Neural cell (in vitro differentiated cells): ENCODE data around the gene ESPL1. TPM values are rescaled to one million over a fixed set of nuclear protein-coding genes. Genes with fewer than 3 reads are reported as not detected.

Experiments used
- H2AFZ ChIP-seq: fragments of 200-600, 300-800 bp; sonication (generic), shearing (Covaris generic); 2 replicates; pipeline ENCODE4 v1.6.0; 2014; ENCODE audit warnings: low read depth, mild to moderate bottlenecking, antibody characterized with exemption, low read length, moderate library complexity
- H3F3A ChIP-seq: fragments of 200-600 bp; shearing (Covaris generic); 2 replicates; pipeline ENCODE4 v1.6.1; 2016; ENCODE audit warnings: mild to moderate bottlenecking, moderate library complexity, mixed read lengths, antibody characterized with exemption, low read length; ENCODE audit not compliant: insufficient read depth, poor library complexity, severe bottlenecking
- H3K27ac ChIP-seq: fragments of 200-600, 300-800 bp; sonication (generic), shearing (Covaris generic); 2 replicates; pipeline ENCODE4 v1.5.1; 2014; ENCODE audit warnings: mild to moderate bottlenecking, low read length, moderate library complexity
- H3K27me3 ChIP-seq: fragments of 300-800, 200-600 bp; sonication (generic), shearing (Covaris generic); 2 replicates; pipeline ENCODE4 v1.6.0; 2014; ENCODE audit warnings: mild to moderate bottlenecking, low read depth, low read length, moderate library complexity; ENCODE audit not compliant: insufficient read depth
- H3K36me3 ChIP-seq: fragments of 300-800, 200-600 bp; sonication (generic), shearing (Covaris generic); 2 replicates; pipeline ENCODE4 v1.5.1; 2014; ENCODE audit warnings: mild to moderate bottlenecking, antibody characterized with exemption, low read length, moderate library complexity; ENCODE audit not compliant: insufficient read depth
- H3K4me2 ChIP-seq: fragments of 300-800, 200-600 bp; sonication (generic), shearing (Covaris generic); 2 replicates; pipeline ENCODE4 v1.6.0; 2014; ENCODE audit warnings: mild to moderate bottlenecking, low read length
- H3K4me3 ChIP-seq: fragments of 300-800, 200-600 bp; sonication (generic), shearing (Covaris generic); 2 replicates; pipeline ENCODE4 v1.5.1; 2014; ENCODE audit warnings: mild to moderate bottlenecking, low read length, moderate library complexity
- H3K79me2 ChIP-seq: fragments of 200-600 bp; shearing (Covaris generic); replicated peaks from 2 replicates; pipeline ENCODE4 v1.6.0; 2014; ENCODE audit warnings: mild to moderate bottlenecking, low read length, moderate library complexity; ENCODE audit not compliant: insufficient read depth
- H3K9ac ChIP-seq: fragments of 300-800, 200-600 bp; sonication (generic), shearing (Covaris generic); 2 replicates; pipeline ENCODE4 v1.6.1; 2016; ENCODE audit warnings: mild to moderate bottlenecking, low read length, mixed read lengths
- H3K9me2 ChIP-seq: fragments of 200-600 bp; shearing (Covaris generic); 2 replicates; pipeline ENCODE4 v1.6.1; 2016; ENCODE audit warnings: mild to moderate bottlenecking, low read length, mixed read lengths; ENCODE audit not compliant: insufficient read depth
- H3K9me3 ChIP-seq: fragments of 200-600, 300-800 bp; sonication (generic), shearing (Covaris generic); 2 replicates; pipeline ENCODE4 v1.6.1; 2016; ENCODE audit warnings: mild to moderate bottlenecking, mixed run types, low read length, moderate library complexity, mixed read lengths
- H4K20me1 ChIP-seq: fragments of 200-600 bp; shearing (Covaris generic); 2 replicates; pipeline ENCODE4 v1.6.1; 2016; ENCODE audit warnings: mild to moderate bottlenecking, mixed run types; ENCODE audit not compliant: insufficient read depth
- EP300 ChIP-seq: fragments of 450-650 bp; conservative IDR thresholded peaks from 2 replicates; pipeline ENCODE4 v1.6.1; 2014; ENCODE audit warnings: antibody characterized with exemption, mild to moderate bottlenecking, moderate library complexity; ENCODE audit not compliant: poor library complexity, severe bottlenecking
- EZH2 ChIP-seq: fragments of 200-600, 300-800 bp; shearing (Covaris generic), sonication (generic); IDR thresholded peaks from 2 replicates; pipeline ENCODE4 v1.6.1; 2014; ENCODE audit warnings: antibody characterized with exemption, low read length, borderline replicate concordance, mild to moderate bottlenecking; ENCODE audit not compliant: insufficient read depth, poor library complexity, severe bottlenecking
- MXI1 ChIP-seq: fragments of 450-650 bp; conservative IDR thresholded peaks from 2 replicates; pipeline ENCODE4 v1.6.1; 2014; ENCODE audit warnings: antibody characterized with exemption, mild to moderate bottlenecking; ENCODE audit not compliant: poor library complexity, severe bottlenecking
- RAD21 ChIP-seq: fragments of 450-650 bp; conservative IDR thresholded peaks from 2 replicates; pipeline ENCODE4 v1.6.1; 2014; ENCODE audit warnings: antibody characterized with exemption, mild to moderate bottlenecking, moderate library complexity
- SMC3 ChIP-seq: fragments of 450-650 bp; conservative IDR thresholded peaks from 2 replicates; pipeline ENCODE4 v1.6.1; 2014; ENCODE audit warnings: antibody characterized with exemption, mild to moderate bottlenecking, moderate library complexity; ENCODE audit not compliant: poor library complexity
- TAF1 ChIP-seq: IDR thresholded peaks from 2 replicates; pipeline ENCODE4 v1.6.1; 2012; ENCODE audit warnings: low read depth
- polyA minus RNA-seq: library from RNA; depleted of rRNA, polyadenylated mRNA; stranded (reverse); fragments of >200 nt; gene quantifications from 2 replicates; pipeline ENCODE4 v1.2.3, GENCODE V29; 2014
- polyA plus RNA-seq: library from polyadenylated mRNA; depleted of rRNA; stranded (reverse); fragments of >200 nt; gene quantifications from 2 replicates; pipeline ENCODE4 v1.2.3, GENCODE V29; 2014
- TF ChIP-seq, protein P1 (sequence below): fragments of 450-650 bp; IDR thresholded peaks from 2 replicates; pipeline ENCODE4 v1.5.1; 2014; ENCODE audit warnings: antibody characterized with exemption, mild to moderate bottlenecking, moderate library complexity; ENCODE audit not compliant: poor library complexity, severe bottlenecking
- TF ChIP-seq, protein P2 (sequence below): IDR thresholded peaks from 2 replicates; pipeline ENCODE4 v1.6.1; 2012; ENCODE audit warnings: borderline replicate concordance

Gene ESPL1
- polyA plus RNA-seq, result 0.33 and 4.5 TPM in 2 replicates
- 0.93 and 0.97 TPM in 2 replicates for polyA minus RNA-seq

DNA sequence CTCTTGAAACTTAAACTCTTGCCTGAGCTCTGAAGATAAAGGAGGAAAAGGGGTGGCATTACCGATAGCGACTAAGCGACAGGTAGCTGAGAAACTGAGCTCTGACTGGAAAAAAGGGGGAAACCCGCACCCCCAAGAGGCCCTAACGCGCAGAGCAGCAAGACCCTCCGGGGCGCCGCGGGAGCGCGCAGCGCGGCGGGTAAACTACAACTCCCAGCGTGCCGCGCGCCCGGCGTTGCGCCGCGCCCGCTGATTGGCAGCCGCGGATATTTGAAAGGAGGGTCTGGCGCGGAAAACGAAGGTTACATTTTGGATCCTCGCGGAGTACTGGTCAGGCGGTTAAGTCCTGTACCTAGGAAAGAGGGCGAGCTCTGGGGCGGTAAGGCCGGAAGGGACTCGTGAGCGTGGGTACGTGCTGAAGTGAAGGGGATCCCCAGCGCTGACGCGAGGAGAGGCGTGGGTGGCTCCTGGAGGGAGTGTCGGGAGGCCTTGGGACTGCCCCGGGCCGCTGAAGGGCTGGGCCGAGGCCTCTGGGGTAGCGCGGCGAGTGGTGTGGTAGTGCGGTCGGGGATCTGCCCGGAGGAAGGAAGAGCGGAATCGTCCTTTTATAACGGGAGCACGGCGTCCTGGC lies at the start of gene ESPL1:
Gene ESPL1, plus strand, starts transcription at position 301 of the 631 bp plus-strand sequence. CDS start 468 bp downstream, outside the sequence.
- H3K4me3 ChIP-seq, result peak within 1 kb of the TSS; percentile 84
- no peaks in the 10 kb centered on the region for H3K27me3 ChIP-seq
- H2AFZ ChIP-seq, result peak within 1 kb of the TSS; percentile 12
- H4K20me1 ChIP-seq, result no peaks in the 10 kb centered on the region
- H3K27ac ChIP-seq, result no peak within 1 kb of the TSS
- H3K9me2 ChIP-seq, result no peaks in the 10 kb centered on the region
- no peaks in the 10 kb centered on the region for H3F3A ChIP-seq
- H3K4me2 ChIP-seq, result peak within 1 kb of the TSS; percentile 97
- no peaks in the 10 kb centered on the region for H3K79me2 ChIP-seq
- no peaks in the 10 kb centered on the region for H3K36me3 ChIP-seq
- TF ChIP-seq MXI1, result peak; percentile 96
- TF ChIP-seq, protein P1, sequence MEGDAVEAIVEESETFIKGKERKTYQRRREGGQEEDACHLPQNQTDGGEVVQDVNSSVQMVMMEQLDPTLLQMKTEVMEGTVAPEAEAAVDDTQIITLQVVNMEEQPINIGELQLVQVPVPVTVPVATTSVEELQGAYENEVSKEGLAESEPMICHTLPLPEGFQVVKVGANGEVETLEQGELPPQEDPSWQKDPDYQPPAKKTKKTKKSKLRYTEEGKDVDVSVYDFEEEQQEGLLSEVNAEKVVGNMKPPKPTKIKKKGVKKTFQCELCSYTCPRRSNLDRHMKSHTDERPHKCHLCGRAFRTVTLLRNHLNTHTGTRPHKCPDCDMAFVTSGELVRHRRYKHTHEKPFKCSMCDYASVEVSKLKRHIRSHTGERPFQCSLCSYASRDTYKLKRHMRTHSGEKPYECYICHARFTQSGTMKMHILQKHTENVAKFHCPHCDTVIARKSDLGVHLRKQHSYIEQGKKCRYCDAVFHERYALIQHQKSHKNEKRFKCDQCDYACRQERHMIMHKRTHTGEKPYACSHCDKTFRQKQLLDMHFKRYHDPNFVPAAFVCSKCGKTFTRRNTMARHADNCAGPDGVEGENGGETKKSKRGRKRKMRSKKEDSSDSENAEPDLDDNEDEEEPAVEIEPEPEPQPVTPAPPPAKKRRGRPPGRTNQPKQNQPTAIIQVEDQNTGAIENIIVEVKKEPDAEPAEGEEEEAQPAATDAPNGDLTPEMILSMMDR, result peak; percentile 64
- TF ChIP-seq EP300, result peak; percentile 22
- peak; percentile 61 for TF ChIP-seq SMC3
- no peak for TF ChIP-seq TAF1
- TF ChIP-seq, protein P2, sequence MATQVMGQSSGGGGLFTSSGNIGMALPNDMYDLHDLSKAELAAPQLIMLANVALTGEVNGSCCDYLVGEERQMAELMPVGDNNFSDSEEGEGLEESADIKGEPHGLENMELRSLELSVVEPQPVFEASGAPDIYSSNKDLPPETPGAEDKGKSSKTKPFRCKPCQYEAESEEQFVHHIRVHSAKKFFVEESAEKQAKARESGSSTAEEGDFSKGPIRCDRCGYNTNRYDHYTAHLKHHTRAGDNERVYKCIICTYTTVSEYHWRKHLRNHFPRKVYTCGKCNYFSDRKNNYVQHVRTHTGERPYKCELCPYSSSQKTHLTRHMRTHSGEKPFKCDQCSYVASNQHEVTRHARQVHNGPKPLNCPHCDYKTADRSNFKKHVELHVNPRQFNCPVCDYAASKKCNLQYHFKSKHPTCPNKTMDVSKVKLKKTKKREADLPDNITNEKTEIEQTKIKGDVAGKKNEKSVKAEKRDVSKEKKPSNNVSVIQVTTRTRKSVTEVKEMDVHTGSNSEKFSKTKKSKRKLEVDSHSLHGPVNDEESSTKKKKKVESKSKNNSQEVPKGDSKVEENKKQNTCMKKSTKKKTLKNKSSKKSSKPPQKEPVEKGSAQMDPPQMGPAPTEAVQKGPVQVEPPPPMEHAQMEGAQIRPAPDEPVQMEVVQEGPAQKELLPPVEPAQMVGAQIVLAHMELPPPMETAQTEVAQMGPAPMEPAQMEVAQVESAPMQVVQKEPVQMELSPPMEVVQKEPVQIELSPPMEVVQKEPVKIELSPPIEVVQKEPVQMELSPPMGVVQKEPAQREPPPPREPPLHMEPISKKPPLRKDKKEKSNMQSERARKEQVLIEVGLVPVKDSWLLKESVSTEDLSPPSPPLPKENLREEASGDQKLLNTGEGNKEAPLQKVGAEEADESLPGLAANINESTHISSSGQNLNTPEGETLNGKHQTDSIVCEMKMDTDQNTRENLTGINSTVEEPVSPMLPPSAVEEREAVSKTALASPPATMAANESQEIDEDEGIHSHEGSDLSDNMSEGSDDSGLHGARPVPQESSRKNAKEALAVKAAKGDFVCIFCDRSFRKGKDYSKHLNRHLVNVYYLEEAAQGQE, result no peak
- peak; percentile 52 for TF ChIP-seq RAD21
- no peaks in the 10 kb centered on the region for H3K9me3 ChIP-seq
- H3K9ac ChIP-seq, result no peak within 1 kb of the TSS

DNA sequence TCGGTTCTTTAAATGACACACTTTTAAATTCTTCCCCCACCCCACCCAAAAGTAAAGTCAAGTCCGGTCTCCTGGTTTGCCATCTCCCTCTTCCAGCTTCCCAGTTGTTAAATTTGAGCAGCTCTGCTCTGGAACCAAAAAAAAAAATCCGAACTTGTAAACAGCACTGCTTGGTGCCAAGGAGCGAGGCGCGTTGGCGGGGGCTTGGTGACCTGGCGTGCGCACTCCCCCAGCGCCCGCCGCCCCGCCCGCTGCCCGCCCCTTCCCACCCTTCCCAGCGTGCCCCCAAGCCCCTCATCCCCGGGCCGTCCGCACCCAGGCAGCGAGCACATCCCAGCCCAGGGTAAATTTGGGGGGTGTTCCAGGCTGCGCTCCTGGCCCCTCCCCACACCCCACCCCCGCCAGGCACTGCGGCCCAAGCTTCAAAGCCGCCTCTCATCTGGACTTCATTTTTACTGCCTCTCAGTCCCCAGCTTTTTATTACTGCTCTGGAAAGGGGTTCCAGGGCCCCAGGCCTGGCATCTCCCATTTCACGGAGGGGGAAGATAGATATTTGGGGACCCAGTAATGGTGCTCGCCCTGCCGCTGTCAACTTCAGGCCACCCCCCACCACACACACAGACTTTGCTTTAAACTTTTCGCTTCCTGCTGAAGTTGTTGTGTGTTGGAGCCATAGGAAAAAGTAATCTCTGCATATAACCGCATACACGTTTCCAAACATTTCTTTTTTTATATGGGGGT lies 49.4 kb upstream of the ESPL1 start:
- Histone ChIP-seq H2AFZ (no peak overlapping the region), H3K36me3 (no peaks in the 10 kb centered on the region), H3F3A (no peaks in the 10 kb centered on the region), H3K9me2 (no peaks in the 10 kb centered on the region), H3K9me3 (no peaks in the 10 kb centered on the region), H3K79me2 (no peaks in the 10 kb centered on the region), H3K9ac (no peak overlapping the region), H3K27me3 (peaks cover 35% of the 10 kb centered on the region), H3K27ac (no peak overlapping the region), H3K4me3 (peak overlapping the region; percentile 86), H3K4me2 (no peak overlapping the region), H4K20me1 (no peaks in the 10 kb centered on the region)
- TF ChIP-seq EZH2, result no peak
- TF ChIP-seq EP300, result no peak
- no peak for TF ChIP-seq SMC3
- TF ChIP-seq, protein P2, result no peak
- no peak for TF ChIP-seq RAD21
- TF ChIP-seq MXI1, result no peak
- no peak for TF ChIP-seq TAF1
